DMS153 treated with DMSO at 0.1 percent for 48 hours (cell line): Measurements from ENCODE around the gene ZRANB1.

Source experiments
- DNase-seq: peaks from one replicate; lab custom pipeline; 2025; ENCODE audit not compliant: unreplicated experiment; lab: John Stamatoyannopoulos, UW

Gene ZRANB1

DNA sequence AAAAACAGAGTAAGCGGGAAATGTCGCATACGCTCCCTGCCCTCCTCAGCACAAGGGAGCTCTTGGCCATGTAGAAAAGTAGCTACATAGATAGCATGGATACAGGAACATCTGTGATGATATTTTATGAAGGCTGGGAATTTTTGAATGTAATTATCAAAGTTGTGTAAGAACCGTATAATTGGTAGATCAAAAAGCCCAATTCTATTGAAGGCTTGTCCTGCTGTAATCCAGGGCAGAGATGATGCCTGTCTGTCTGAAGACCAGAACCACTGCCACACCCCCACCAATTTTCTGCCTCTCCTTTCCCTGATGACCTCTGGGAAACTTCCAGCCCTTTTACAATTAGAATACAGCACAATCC, 51.4 kb downstream of the ZRANB1 start:
- DNase-seq = no peak

DNA sequence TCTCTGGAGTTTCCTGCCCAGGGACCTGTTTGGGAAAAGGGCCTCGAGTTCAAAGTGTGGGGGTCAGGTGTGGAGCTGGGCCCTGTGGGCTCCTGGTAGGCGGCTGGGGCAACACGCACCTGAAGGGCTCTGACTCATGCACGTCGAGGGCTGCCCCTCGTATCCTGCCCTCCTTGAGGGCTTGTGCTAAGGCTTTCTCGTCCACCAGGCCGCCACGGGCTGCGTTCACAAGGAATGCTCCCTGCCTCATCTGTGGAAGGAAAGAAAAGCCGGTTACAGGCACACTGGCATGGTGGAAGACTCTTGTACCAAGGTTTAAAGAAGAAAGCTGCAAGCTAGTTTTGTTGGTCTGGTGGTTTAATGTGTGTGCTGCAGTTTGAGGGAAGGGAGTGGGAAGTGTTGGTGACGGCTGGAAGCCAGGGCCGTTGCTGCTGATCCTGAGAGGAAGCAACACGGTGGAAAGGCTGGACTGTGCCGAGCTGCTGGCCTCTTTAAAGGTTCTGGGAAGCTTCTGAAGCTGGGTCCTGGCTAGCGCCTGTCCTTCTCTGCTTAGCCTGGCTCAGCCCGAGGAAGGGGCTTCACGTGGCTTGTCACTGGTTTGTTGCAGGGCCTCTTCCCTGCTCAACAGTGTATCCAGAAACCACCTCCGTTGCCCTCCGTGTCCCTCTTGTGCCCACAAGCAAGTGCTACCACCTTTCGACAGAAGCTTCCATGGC, 52.0 kb downstream of the ZRANB1 start:
- DNase-seq = no peak

DNA sequence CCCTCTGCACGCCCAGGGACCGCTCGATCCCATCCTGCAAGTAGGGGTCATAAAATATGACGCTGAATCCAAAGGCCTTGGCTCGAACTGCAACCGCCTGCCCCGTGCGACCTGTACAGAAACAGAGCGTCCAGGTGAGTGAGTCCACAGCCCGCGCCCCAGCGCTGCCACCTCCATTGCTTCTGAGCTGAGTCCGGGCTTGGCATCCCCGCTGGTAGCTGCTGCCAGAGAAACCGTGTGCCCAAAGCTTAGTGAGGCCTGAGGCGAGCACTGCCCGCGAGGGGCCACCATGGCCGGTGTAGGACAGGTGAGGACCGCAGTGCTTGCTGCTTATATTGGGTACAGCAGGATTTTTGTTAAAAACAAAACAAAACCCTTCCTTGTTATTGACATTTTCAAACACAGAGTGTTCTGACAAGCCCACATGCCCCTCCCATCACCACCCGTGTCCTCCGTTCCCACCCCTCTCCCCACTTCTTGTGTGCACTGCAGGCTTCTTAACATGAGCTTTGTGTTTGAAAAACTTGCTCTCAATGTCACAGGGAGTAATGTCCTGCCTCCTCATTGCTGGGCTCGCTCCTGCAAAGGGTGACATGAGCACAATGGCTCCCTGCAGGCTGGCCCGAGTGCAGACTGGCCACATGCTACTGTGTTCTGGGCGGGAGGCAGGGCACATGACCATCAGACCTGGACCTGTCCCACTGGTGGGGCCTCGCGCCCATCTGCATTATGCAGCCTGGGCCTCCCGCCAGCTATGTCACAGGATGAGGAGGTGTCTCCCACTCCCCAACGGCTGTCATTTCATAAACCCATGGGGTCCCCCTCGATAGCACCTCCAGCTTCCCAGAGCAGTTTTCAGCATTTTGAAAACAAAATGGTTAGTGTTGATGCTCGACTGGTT, 52.9 kb downstream of the ZRANB1 start:
- no peak for DNase-seq

DNA sequence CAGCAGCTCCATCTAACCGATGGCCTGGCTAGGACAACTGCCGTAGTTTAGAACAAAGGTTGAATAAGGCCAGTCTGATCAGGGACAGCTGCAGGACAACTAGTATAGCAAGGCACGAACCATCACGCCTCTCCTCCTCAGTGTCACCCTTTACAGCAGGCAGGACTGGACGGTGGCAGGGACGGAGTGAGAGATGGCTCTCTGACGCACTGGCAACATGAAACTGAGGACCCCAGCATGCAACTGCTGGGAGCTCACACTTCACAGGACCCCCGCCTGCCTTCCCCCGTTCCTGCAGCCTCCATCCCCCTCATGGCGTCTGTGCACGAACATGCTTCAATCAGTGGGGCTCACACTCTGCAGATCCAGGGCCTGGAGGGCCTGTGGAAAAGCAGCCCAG, 53.7 kb downstream of the ZRANB1 start:
- DNase-seq = no peak

DNA sequence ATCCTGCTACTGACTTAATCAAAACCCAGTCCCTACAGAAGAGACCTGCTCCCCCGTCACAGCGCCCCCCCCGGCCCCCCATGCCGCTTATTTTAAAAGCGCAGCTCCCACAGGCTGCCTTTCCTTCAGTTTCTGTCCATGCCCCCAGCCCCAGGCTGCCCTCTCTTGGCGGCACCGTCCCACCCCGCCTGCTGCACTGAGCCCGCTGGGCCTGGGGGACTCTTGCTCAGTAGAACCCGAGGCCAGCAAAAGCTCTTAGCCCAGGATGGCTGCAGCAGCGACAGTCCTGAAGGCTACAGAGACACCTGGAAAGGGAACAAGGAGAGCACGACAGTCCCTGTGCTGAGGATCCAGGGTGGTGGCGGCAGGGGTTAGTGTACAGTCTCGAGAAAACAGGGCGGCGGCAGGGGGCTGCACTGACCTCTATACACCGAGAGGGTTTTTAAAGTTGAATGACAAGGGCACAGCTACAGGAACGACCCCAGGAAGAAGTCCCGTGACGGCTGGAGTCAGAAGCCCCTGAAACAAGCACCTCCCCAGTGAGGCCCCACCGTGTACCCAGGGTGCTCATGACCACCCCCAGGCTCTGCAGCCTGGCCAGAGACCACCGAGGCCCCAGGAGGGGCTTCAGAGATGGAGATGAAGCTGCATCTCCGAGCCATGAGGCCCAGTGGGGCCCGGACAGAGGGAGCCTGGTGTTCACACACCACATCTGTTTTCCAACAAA, 54.4 kb downstream of the ZRANB1 start:
- DNase-seq = no peak

DNA sequence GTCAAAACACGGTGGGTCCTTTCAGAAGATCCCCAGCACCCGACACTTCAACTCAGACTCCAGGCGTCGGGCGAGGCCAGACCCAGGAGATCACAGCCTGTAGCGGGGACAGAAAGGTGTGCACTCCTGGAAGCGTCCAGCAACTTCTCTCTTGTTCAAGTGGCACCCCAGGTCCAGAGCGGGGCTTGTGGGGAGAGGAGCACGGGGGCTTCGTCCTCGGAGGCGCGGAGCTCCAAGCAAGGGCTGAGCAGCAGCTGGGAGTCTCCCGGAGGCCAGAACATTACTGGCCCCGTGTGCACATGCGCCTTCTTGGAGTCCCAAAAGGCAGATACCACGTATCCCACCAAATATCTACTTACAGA, 54.9 kb downstream of the ZRANB1 start:
- no peak for DNase-seq

DNA sequence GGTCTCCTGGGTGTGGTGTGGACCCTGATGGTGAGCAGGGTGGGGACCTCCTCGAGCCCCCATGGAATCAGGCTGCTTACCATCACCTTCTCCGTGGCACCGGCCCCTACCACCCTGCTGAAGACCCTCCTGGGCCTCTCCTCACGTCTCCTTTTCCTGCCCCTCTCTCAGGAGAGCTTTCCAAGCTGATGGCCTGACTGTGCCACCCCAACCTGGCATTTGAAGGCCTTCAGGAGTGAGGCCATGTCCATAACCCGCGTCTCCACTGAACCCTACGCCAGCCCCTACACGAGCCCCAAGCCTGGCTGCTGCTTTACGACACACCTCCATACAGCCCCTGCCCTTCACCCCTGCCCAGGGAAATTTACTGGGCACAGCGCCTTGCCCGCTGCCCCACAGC, 55.4 kb downstream of the ZRANB1 start:
- no peak for DNase-seq

DNA sequence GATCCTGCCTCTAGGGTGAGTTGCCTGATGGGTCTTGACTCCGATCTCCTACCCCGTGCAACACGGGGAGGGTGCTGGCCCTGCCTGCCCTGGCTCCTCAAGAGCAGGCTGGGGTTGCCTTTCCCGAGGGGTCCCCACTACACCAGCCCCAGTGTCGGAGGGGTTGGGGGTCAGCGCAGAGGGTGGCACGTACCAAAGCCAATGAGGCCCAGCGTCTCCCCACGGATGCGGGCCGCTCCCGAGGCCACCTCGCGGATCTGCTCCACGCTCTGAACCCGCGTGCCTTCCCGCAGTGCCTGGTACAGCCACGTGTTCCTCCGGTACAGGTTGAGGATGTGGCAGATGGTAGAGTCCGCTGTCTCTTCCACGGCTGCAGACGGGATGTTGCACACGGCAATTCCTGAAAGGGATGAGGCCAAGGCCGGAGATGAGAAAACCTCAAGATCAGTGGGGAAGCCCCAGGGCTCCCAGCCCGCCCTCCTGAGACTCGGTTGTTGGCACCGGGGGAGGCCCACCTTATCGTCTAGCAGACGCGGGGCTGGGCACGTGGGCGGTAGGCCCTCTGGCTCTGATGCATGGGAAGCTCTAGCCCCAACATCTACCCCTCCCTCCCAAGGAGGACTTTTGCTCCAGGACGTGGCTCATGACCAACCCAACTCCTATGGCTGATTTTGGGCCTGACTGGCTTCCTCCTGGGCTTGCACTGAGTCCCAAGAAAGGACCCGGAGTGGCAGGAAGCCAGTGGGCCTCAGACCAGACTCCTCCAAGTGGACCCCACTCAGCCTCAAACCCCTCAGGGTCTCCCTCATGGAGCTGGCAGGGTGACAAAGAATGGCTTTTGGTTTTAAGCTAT, 56.1 kb downstream of the ZRANB1 start:
- DNase-seq = no peak

DNA sequence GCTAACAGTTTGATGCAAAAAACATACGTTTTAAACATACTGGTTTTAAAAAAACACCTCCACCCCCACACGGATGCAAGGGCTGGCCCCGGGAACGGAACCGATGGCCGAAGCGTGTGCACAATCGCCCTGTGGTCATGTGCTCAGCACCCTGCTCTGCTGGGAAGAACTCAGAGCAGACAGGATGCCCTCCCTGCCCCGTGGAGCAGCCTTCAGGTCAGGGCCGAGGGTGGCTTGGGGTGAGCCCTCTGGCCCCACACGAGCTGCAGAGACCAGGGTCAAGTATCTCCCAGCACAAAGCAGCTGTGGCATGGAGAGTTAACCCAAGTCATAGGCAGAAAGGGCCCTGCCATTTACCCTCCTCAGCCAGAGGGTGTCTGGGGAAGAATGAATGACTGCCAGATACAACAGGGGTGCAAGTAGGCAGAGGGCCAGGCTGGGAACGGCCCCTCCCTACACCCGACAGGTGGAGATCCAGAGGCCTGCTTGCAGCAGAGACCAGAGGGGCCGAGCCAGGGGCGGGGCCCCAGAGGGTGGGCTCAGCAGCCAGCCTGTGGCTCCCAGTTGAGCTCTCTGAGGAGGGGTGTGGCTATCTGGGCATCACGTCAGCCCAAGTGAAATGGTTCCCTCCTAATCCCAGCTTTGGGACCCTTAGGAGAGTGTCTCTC, 56.8 kb downstream of the ZRANB1 start:
- no peak for DNase-seq

DNA sequence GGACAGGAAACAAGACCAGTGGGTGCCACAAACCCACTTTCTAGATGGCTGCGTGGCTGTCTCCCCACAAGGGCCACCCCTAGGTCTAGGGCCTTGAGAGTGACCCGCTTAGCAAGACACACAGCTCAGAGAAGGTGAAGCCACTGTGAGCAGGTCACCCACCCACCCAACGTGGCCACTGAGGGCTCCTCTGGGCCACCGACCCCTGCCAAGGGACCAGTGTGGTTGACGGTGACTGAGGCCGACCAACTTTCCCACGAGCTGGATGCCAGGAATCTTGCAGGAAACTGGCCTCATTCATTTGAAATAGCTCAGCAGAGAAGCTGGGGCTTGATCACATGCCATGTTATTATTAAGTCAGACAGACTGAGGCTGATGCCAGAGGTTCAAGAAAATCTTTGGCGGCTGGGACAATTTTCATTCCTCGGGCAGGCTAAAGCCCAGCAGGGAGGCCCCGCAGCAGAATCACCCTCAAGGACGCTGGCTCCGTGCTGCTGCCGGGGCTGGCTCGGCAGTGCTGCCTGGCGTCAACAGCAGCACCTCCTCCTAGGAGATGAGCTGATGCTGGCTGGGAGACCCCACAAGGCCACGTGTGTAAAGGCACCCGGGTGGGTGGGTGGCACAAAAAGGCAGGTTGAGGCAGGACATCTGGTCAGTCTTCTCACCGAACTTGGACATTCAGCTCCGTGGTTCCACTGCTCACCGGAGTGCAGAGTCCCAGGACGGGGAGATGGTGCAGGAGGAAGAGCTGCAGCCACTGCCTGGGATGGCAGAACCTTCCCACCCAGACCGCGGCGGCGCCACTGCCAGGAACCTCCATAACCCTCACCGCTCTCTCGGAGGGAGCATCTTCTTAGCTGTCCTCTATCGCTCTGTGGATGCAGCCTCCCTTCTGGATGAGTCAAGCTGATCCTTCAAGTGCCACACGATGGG, 57.8 kb downstream of the ZRANB1 start:
- DNase-seq = no peak

DNA sequence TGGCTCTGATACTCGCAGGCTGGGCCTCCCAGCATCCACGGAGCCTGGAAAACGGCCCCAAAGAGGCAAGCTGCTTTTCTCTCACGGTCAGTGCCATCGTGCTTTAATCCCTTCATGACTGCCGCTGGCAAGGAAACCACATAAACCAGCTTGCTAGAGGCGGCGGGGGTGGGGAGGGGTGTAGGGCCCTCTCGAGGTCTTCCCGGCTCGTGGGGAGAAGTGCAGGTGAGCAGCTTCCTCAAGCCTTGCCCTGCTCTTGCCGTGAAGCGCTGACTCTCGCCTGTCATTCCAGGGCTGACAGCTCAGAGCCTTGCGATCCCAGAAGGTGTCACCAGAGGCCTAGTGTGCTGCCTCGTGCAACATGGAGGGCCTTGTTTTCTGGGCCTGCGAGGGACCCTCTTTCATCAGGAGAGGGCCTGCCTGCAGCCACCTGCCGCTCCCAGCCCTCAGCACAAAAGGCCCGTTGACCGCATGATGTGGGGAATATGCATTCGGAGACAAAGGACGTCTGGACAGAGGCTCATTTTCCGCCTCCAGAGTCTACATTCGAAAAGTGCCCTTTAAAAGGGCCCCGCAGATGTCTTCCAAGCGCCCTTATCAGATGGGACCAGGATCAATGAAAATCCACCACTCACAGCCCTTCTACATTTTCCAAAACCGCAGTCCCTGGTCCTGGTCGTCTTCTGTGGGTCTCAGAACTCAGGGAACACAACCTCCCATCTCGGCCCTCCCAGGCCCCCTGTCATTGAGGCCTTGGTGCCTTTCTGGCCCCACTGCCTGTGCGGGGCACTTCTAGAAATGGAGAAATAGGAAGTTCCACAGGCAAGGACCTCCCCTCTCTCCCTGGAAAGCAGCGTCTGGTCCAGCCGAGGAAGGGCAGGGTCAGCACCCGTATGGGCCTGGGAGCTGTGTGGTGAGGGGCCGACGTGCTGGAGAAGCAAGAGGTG, 58.7 kb downstream of the ZRANB1 start:
- DNase-seq = no peak

DNA sequence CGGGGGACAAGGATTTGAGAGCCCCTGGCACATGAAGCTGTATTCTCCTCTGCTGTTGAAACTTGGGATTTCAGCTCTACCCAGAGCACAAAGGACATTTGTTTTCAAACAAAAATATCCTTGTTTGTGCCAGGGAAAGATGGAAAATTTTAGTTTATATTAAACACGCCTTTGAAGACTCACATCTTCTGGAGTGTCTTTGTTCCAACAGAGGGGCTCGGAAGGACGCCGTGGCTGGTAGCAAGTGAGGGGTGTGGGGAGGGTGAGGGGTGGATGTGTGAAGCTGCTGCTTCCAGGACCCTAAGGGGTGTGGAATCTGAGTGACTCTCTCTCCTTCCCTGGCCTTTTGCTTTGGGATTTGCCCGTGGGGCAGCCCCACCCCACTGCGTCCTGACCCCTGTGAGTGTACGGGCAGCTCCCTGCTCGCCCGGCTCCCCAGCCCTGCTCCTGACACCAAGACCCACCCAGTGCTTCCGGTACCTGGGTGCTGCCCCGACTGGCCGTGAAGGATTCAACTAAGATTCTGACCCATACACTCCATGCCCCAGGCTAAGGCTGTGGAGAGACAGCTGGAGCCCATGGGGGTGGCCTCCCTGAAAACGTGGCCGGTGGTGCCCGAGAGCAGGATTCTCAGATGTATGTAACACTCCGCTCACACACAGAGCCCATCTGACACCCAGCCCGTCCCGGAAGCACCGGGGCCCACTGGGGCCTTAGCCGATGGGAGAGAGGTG, 59.6 kb downstream of the ZRANB1 start:
- DNase-seq = no peak

DNA sequence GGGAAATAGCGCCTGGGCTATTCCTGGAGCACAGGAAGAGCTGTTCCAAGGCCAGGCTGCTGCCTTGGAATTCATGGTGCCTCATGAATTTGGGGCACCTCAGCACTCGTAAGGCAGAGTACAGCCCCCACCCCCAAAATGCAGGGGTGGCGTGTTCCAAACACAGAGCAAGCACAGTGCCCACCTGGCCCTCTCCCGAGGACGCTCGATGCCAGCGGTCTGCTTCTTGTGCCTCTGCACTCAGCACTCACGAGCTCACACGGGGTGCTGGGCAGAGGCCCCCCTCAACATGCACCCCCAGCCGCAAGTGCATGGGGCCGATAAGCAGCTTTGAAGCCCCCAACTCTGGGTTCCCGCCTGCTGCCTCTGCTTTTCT, 60.1 kb downstream of the ZRANB1 start:
- no peak for DNase-seq

DNA sequence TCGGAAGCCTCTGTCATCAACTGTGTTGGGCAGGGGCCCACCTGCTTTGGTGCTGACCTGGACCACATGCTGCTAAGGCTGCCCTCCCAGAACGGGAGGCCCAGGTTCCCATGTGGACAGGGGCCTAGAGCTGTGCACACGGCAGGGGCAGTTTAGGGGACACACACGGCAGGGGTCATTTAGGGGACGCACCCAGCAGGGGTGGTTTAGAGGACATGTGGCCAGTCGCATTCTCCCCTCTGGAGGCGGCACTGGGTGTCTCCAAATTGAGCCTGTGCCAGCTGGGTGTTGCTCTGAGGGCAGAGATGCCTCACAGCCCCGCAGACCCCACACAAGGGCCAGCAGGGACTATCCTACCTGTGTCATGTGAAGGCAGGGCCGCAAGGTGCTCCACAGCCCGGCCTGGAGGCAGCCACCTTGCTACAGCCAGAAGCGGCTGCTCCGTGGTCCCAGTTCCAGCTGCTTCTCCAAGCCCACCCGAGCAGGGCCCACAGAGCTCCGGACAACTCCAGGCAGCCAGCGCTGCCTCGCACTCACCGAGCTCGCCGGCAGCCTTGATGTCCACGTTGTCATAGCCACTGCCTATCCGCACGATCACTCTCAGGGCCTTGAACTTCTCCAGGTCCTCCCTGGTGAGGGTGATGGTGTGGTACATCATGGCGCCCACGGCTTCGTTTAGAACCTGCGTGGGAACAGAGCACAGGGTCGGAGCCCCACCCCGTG, 60.7 kb downstream of the ZRANB1 start:
- DNase-seq = no peak

DNA sequence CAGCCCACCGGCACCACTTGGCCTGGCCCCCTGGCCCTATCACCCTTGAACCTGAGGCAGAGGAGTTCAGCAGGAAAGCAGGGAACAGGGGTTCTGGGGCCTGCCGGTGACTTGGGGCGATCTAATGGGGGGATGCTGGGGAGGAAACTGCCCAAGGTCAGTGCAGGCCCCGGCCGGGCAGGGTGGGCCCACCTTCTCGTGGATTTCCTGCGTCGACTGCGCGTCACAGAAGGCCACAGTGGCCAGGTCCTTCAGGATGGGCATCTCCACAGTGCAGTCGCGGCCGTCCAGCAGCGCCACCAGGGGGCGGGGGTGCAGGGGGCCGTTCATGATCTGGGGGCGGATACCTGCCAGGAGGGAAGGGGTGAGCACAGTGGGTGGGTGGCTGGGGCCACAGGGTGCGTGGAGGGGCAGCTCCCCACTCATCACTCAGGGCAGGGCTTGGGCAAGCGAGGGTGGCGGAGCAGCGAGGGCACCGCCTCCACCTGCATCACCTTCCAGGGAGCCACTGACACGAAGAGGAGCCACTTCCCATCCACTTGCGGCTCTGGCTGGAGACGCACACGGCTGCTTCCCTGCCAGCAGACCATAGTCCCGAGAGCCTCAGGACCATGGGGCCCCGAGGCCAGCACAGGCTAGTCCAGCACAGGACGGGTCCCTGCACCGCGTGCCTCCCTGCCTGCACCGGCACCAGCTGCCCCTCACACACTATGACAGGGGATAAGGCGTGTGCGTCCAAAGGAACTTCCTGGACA, 61.4 kb downstream of the ZRANB1 start:
- DNase-seq = no peak

DNA sequence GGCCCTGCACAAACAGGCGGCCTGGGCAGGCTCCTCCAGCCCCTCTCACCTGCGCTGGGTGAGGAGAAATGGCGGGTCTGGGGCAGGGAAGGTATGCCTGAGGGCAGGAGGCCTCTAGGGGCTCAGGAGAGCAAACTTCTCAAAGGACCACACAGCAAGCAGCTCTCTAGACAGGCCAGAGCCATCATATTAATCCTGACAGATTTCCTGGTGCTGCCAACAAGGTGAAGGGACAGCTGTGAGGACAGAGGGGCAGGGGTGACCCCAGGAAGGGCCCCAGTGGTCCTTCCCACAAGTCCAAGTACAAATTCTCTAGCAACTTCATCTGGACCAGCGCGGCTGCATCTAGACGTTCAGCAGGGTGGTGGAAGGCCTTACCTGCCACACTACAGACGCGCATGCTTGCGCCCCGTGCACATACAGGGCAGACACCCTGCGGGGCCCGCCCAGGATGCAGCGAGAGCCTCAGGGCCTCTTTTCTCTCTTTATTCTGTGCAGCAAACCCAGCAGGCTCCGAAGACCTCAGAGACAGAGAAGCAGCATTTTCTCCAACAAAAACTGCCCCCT, 62.1 kb downstream of the ZRANB1 start:
- DNase-seq = no peak
